HCT116 (cell line): ENCODE measurements around the gene NKRF. TPM values are rescaled to one million over a fixed set of nuclear protein-coding genes. Genes with fewer than 3 reads are reported as not detected.

Source experiments
- ATAC-seq: fragments of 200-7000 bp; cut with Tn5 transposase; 2 replicates; pipeline ENCODE4 v1.9.1; 2020; ENCODE audit warnings: mild to moderate bottlenecking, moderate library complexity
- BruUV-seq: library from RNA; stranded (reverse); fragments of 400-500 nt; replicated peaks from 2 replicates; lab custom pipeline; 2021; lab: Mats Ljungman, UMichigan
- CTCF ChIA-PET: fragments of 300-600 bp; sonication (Branson Sonifier 250); formaldehyde crosslinking; loops from one replicate; lab custom pipeline; 2021; ENCODE audit warnings: antibody characterized with exemption; lab: Charles Lee
- POLR2A ChIA-PET: fragments of 300-600, 350-600 bp; sonication (Branson Sonifier 250); formaldehyde crosslinking; loops from one replicate; lab custom pipeline; 2021; ENCODE audit warnings: antibody characterized with exemption; lab: Charles Lee
- RAD21 ChIA-PET, 2 experiments: fragments of 300-600 bp; sonication (Branson Sonifier 250); formaldehyde crosslinking; loops; one replicate each; lab custom pipeline; 2023; ENCODE audit warnings: low total read pairs in 2 of 2; ENCODE audit not compliant: uncharacterized antibody in 2 of 2, unreplicated experiment in 2 of 2, low non-redundant PET in 1 of 2; lab: Charles Lee
- DNase-seq: peaks from one replicate; pipeline ENCODE4 v3.0.0-alpha.2; 2010; ENCODE audit warnings: low read depth, low spot score
- H2AFZ ChIP-seq: fragments of 200-600 bp; shearing (Covaris generic), sonication (generic); 2 replicates; pipeline ENCODE4 v1.6.1; 2017; ENCODE audit warnings: low read depth, mixed run types, mixed read lengths, antibody characterized with exemption, low read length; ENCODE audit not compliant: poor library complexity, severe bottlenecking
- H3K27ac ChIP-seq: 2 replicates; pipeline ENCODE4 v1.5.1; 2012; ENCODE audit warnings: low read depth, low read length
- H3K27me3 ChIP-seq: fragments of 200-600 bp; sonication (generic); 2 replicates; pipeline ENCODE4 v1.6.1; 2016; ENCODE audit warnings: mixed run types, low read length, mixed read lengths; ENCODE audit not compliant: insufficient read depth
- H3K36me3 ChIP-seq, 2 experiments: fragments of 200-500 bp in 1 of 2; fragments of 200-600 bp in 1 of 2; sonication (Bioruptor generic) in 1 of 2; sonication (generic) in 1 of 2; 2 replicates each; pipeline versions ENCODE4 v1.5.1 to v1.6.1; 2014 to 2016; ENCODE audit warnings: low read length in 2 of 2, inconsistent platforms in 1 of 2, mixed read lengths in 1 of 2, mixed run types in 1 of 2; ENCODE audit not compliant: insufficient read depth in 2 of 2, control insufficient read depth in 1 of 2
- H3K4me1 ChIP-seq, 2 experiments: fragments of 200-600 bp in 1 of 2; sonication (generic) in 1 of 2; 2 replicates each; pipeline versions ENCODE4 v1.5.1 to v1.6.1; 2012 to 2017; ENCODE audit warnings: low read length in 2 of 2, inconsistent platforms in 1 of 2, mild to moderate bottlenecking in 1 of 2, mixed read lengths in 1 of 2, mixed run types in 1 of 2, moderate library complexity in 1 of 2; ENCODE audit not compliant: insufficient read depth in 2 of 2, control insufficient read depth in 1 of 2
- H3K4me2 ChIP-seq: fragments of 200-600 bp; sonication (generic); 2 replicates; pipeline ENCODE4 v1.6.1; 2017; ENCODE audit warnings: mixed run types, low read length, mixed read lengths
- H3K4me3 ChIP-seq, 2 experiments: fragments of 200-600 bp in 1 of 2; sonication (generic) in 1 of 2; replicated peaks in 1 of 2; 2 replicates each; pipeline ENCODE4 v1.5.1; 2011 to 2016; ENCODE audit warnings: low read length in 2 of 2, control low read depth in 1 of 2, low read depth in 1 of 2, mild to moderate bottlenecking in 1 of 2, mixed read lengths in 1 of 2, mixed run types in 1 of 2
- H3K79me2 ChIP-seq: fragments of 200-600 bp; sonication (generic); 2 replicates; pipeline ENCODE4 v1.6.1; 2017; ENCODE audit warnings: mild to moderate bottlenecking, mixed run types, low read length, moderate library complexity, mixed read lengths; ENCODE audit not compliant: insufficient read depth
- H3K9ac ChIP-seq: fragments of 200-600 bp; sonication (generic); 2 replicates; pipeline ENCODE4 v1.6.1; 2016; ENCODE audit warnings: low read length, mixed read lengths
- H3K9me2 ChIP-seq: fragments of 200-600 bp; sonication (generic), shearing (Covaris generic); 2 replicates; pipeline ENCODE4 v1.6.1; 2017; ENCODE audit warnings: mixed run types, mild to moderate bottlenecking, moderate library complexity; ENCODE audit not compliant: insufficient read depth
- H3K9me3 ChIP-seq, 2 experiments: fragments of 200-500 bp in 1 of 2; fragments of 200-600 bp in 1 of 2; sonication (Bioruptor generic) in 1 of 2; sonication (generic) in 1 of 2; 2 replicates each; pipeline ENCODE4 v1.6.1; 2014 to 2017; ENCODE audit warnings: low read length in 2 of 2, mixed read lengths in 2 of 2, inconsistent platforms in 1 of 2, low read depth in 1 of 2, mild to moderate bottlenecking in 1 of 2, mixed run types in 1 of 2, moderate library complexity in 1 of 2; ENCODE audit not compliant: control insufficient read depth in 1 of 2, insufficient read depth in 1 of 2
- H4K20me1 ChIP-seq: fragments of 200-600 bp; sonication (generic), shearing (Covaris generic); 2 replicates; pipeline ENCODE4 v1.6.1; 2017; ENCODE audit warnings: mixed run types, mild to moderate bottlenecking, moderate library complexity; ENCODE audit not compliant: insufficient read depth
- CBX3 ChIP-seq: IDR thresholded peaks from 2 replicates; pipeline ENCODE4 v1.6.1; 2012; ENCODE audit warnings: low read depth
- CEBPB ChIP-seq: IDR thresholded peaks from 2 replicates; pipeline ENCODE4 v1.6.1; 2012; ENCODE audit warnings: low read depth
- EGR1 ChIP-seq: IDR thresholded peaks from 2 replicates; pipeline ENCODE4 v1.6.1; 2012; ENCODE audit warnings: low read depth
- ELF1 ChIP-seq: IDR thresholded peaks from 2 replicates; pipeline ENCODE4 v1.6.1; 2012; ENCODE audit warnings: low read depth, borderline replicate concordance
- FOSL1 ChIP-seq: IDR thresholded peaks from 2 replicates; pipeline ENCODE4 v1.6.1; 2012; ENCODE audit warnings: low read depth
- JUND ChIP-seq: IDR thresholded peaks from 2 replicates; pipeline ENCODE4 v1.6.1; 2012
- POLR2A ChIP-seq: IDR thresholded peaks from 2 replicates; pipeline ENCODE4 v1.7.0; 2011; ENCODE audit warnings: borderline replicate concordance; ENCODE audit not compliant: insufficient read depth, insufficient read length; ENCODE audit errors: extremely low read depth
- POLR2AphosphoS5 ChIP-seq: IDR thresholded peaks from 2 replicates; pipeline ENCODE4 v1.6.1; 2011; ENCODE audit warnings: mild to moderate bottlenecking, low read depth, low read length, moderate library complexity
- SIN3A ChIP-seq: IDR thresholded peaks from 2 replicates; pipeline ENCODE4 v1.6.1; 2012; ENCODE audit warnings: low read depth
- SP1 ChIP-seq: IDR thresholded peaks from 2 replicates; pipeline ENCODE4 v1.6.1; 2012; ENCODE audit warnings: low read depth
- SRF ChIP-seq: IDR thresholded peaks from 2 replicates; pipeline ENCODE4 v1.6.1; 2012; ENCODE audit warnings: low read depth
- TCF7L2 ChIP-seq: IDR thresholded peaks from 2 replicates; pipeline ENCODE4 v1.7.0; 2011; ENCODE audit warnings: borderline replicate concordance, inconsistent platforms; ENCODE audit not compliant: insufficient read depth, insufficient read length; ENCODE audit errors: extremely low read depth
- YY1 ChIP-seq: IDR thresholded peaks from 2 replicates; pipeline ENCODE4 v1.6.1; 2011; ENCODE audit warnings: low read length, low read depth, moderate library complexity, mild to moderate bottlenecking; ENCODE audit not compliant: insufficient replicate concordance; ENCODE audit errors: extremely low read depth
- ZFX ChIP-seq: fragments of 450-650 bp; IDR thresholded peaks from 2 replicates; pipeline ENCODE4 v1.6.1; 2017
- ZNF274 ChIP-seq: fragments of 200-500 bp; sonication (Bioruptor generic); IDR thresholded peaks from 2 replicates; pipeline ENCODE4 v1.6.1; 2014; ENCODE audit warnings: mild to moderate bottlenecking, low read depth, low read length, inconsistent platforms
- intact Hi-C: fragments of 100-400 bp; cut with micrococcal nuclease; formaldehyde crosslinking; loops from 2 replicates; pipeline ENCODE4 v1.10.0; 2022
- total RNA-seq: library from RNA; stranded (reverse); gene quantifications from one replicate; pipeline ENCODE4 v1.2.1, GENCODE V29; 2021; ENCODE audit not compliant: unreplicated experiment
- TF ChIP-seq, protein P1 (sequence below): IDR thresholded peaks from 2 replicates; pipeline ENCODE4 v1.6.1; 2012
- TF ChIP-seq, protein P2 (sequence below), 3 experiments: fragments of 200-600 bp in 1 of 3; sonication (generic) in 1 of 3; IDR thresholded peaks in 2 of 3; conservative IDR thresholded peaks in 1 of 3; 2 replicates each; pipeline ENCODE4 v1.5.1; 2012 to 2017; ENCODE audit warnings: low read depth in 2 of 3, low read length in 2 of 3, antibody characterized with exemption in 1 of 3, borderline replicate concordance in 1 of 3, control low read depth in 1 of 3, mild to moderate bottlenecking in 1 of 3, mixed read lengths in 1 of 3, mixed run types in 1 of 3, moderate library complexity in 1 of 3; ENCODE audit not compliant: insufficient read depth in 1 of 3

Gene NKRF
- total RNA-seq, 1 experiment from 2014 or later, result 22.8 TPM

DNA sequence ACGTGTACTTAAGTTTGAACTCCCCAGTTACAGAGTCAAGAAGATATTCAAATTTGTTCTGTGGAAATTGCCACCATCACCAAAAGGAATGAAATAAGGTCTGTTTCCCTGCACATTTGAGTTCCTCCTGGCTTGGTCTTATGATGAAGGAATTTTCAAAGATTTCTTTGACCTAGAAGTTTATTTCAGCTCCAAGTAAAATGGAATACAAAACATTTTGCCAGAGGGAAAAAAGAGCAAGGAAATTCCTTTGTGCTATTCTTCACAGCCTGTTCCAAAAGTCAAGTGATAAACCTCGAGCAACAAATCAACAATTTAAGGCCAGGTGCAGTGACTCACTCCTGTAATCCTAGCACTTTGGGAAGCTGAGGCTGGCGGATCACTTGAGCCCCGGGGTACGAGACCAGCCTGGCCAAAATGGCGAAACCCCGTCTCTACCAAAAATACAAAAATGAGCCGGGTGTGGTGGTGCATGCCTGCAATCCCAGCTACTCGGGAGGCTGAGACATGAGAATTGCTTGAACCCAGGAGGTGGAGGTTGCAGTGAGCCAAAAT, 3.4 kb downstream of the NKRF start:
- peaks cover 77% of the 10 kb centered on the region for H3K79me2 ChIP-seq
- CTCF ChIA-PET, result no interaction called here

More for the DNA sequence above, 3.4 kb downstream of the NKRF start:
- no peaks in the 10 kb centered on the region for H4K20me1 ChIP-seq
- H3K4me3 ChIP-seq, result no peak overlapping the region
- no peaks in the 10 kb centered on the region for H3K9me3 ChIP-seq
- RAD21 ChIA-PET, result no interaction called here
- no peak overlapping the region for H3K9ac ChIP-seq
- intact Hi-C loops, result no loop called here
- DNase-seq (no peak), ATAC-seq (no peak)
- no TSS peak for BruUV-seq
- H3K27ac ChIP-seq, result no peak overlapping the region
- no peak for TF ChIP-seq ELF1
- TF ChIP-seq YY1, result no peak
- no peak for TF ChIP-seq EGR1
- no peak for TF ChIP-seq ZFX
- no peak for TF ChIP-seq SP1
- TF ChIP-seq, protein P1, sequence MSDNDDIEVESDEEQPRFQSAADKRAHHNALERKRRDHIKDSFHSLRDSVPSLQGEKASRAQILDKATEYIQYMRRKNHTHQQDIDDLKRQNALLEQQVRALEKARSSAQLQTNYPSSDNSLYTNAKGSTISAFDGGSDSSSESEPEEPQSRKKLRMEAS, result no peak
- no peak for TF ChIP-seq CEBPB
- TF ChIP-seq FOSL1, result no peak
- no peak for TF ChIP-seq SIN3A
- TF ChIP-seq POLR2A, result no peak
- no peak for TF ChIP-seq SRF
- TF ChIP-seq CBX3, result no peak
- TF ChIP-seq ZNF274, result no peak
- TF ChIP-seq TCF7L2, result no peak
- TF ChIP-seq JUND, result no peak
- TF ChIP-seq, protein P2, sequence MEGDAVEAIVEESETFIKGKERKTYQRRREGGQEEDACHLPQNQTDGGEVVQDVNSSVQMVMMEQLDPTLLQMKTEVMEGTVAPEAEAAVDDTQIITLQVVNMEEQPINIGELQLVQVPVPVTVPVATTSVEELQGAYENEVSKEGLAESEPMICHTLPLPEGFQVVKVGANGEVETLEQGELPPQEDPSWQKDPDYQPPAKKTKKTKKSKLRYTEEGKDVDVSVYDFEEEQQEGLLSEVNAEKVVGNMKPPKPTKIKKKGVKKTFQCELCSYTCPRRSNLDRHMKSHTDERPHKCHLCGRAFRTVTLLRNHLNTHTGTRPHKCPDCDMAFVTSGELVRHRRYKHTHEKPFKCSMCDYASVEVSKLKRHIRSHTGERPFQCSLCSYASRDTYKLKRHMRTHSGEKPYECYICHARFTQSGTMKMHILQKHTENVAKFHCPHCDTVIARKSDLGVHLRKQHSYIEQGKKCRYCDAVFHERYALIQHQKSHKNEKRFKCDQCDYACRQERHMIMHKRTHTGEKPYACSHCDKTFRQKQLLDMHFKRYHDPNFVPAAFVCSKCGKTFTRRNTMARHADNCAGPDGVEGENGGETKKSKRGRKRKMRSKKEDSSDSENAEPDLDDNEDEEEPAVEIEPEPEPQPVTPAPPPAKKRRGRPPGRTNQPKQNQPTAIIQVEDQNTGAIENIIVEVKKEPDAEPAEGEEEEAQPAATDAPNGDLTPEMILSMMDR (IDR thresholded peaks at IDR 0.05 in 2 of 3, conservative IDR thresholded peaks at IDR 0.05 in 1 of 3; ENCODE audit: borderline replicate concordance in 1 of 3, insufficient read depth in 1 of 3, low read depth in 2 of 3, low read length in 2 of 3), result no peak
- no peak for TF ChIP-seq POLR2AphosphoS5
- POLR2A ChIA-PET, result no interaction called here
- H3K27me3 ChIP-seq, result no peaks in the 10 kb centered on the region
- H3K9me2 ChIP-seq, result no peaks in the 10 kb centered on the region
- H3K4me2 ChIP-seq, result no peak overlapping the region
- H2AFZ ChIP-seq, result no peak overlapping the region
- H3K4me1 ChIP-seq, result peaks cover 6 to 14% of the 10 kb centered on the region in 2 experiments; a peak in 3 of 4 replicates
- H3K36me3 ChIP-seq, result peaks cover 0 to 2% of the 10 kb centered on the region in 2 experiments; a peak in 1 of 4 replicates
